Hepatocyte (in vitro differentiated cells): Measurements from ENCODE around the gene EPHB6.

Experiments
- EZH2 ChIP-seq: fragments of 200-600 bp; sonication (generic); IDR thresholded peaks from 2 replicates; pipeline ENCODE4 v1.6.1; 2016; ENCODE audit warnings: antibody characterized with exemption, mild to moderate bottlenecking, borderline replicate concordance
- TF ChIP-seq, protein P1 (sequence below): fragments of 200-600 bp; sonication (generic); IDR thresholded peaks from 2 replicates; pipeline ENCODE4 v1.5.1; 2016; ENCODE audit warnings: antibody characterized with exemption, mild to moderate bottlenecking; ENCODE audit not compliant: poor library complexity

DNA sequence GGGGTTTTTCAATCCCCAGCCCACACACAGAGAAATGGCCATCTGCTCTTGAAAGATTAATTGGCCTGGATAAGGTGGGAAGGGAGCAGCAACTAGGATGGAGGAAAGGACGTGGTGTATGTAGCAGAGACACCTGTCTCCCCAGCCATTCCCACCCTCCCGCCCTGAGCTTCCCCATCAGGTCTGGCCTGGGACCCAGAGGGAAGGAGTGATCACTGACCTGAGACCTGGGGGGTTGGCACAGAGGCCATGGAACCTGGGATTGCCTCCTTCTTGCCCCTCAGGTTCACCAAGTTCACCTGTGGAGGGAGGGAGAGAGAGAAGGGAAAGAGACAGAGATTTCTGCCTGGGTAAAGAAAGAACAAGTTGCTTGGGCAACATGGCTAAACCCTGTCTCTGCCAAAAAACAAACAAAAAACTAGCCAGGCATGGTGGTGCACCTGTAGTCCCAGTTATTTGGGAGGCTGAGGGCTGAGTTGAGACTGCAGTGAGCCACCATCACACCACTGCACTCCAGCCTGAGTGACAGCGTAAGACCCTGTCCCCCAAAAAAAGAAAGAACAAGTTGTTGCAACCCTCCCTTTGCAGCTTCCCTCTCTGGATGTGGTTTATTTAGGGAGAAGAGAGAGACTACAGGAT is 42.0 kb downstream of the EPHB6 start:
- TF ChIP-seq, protein P1, sequence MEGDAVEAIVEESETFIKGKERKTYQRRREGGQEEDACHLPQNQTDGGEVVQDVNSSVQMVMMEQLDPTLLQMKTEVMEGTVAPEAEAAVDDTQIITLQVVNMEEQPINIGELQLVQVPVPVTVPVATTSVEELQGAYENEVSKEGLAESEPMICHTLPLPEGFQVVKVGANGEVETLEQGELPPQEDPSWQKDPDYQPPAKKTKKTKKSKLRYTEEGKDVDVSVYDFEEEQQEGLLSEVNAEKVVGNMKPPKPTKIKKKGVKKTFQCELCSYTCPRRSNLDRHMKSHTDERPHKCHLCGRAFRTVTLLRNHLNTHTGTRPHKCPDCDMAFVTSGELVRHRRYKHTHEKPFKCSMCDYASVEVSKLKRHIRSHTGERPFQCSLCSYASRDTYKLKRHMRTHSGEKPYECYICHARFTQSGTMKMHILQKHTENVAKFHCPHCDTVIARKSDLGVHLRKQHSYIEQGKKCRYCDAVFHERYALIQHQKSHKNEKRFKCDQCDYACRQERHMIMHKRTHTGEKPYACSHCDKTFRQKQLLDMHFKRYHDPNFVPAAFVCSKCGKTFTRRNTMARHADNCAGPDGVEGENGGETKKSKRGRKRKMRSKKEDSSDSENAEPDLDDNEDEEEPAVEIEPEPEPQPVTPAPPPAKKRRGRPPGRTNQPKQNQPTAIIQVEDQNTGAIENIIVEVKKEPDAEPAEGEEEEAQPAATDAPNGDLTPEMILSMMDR: no peak
- no peak for TF ChIP-seq EZH2
